ENCODE data around the gene GPR132. TPM values are rescaled to one million over a fixed set of nuclear protein-coding genes. Genes with fewer than 3 reads are reported as not detected.
A peak's percentile ranks its signal among the peaks of the same experiment; 100 is the strongest.

Gene GPR132
- total RNA-seq, 1 experiment from 2014 or later, result 0.10 TPM

GRCh38 chr14:105087963-105088811 lies 23.0 kb upstream of the GPR132 start:
- Histone ChIP-seq H3K36me3 (ENCODE audit: control insufficient read depth in 1 of 2, insufficient read depth in 2 of 2, low read length in 2 of 2) (no peaks in the 10 kb centered on the region), H3K79me2 (ENCODE audit: insufficient read depth, low read length) (peaks cover 9% of the 10 kb centered on the region; the same call in 1 of the 2 replicates), H3K4me1 (ENCODE audit: control insufficient read depth in 1 of 2, insufficient read depth in 2 of 2, low read length in 2 of 2) (peaks cover 51 to 73% of the 10 kb centered on the region in 2 experiments), H2AFZ (ENCODE audit: low read depth, low read length, poor library complexity, severe bottlenecking) (no peak overlapping the region), H3K4me2 (ENCODE audit: low read length) (peak overlapping the region; percentile 97), H3K4me3 (replicated peaks in 1 of 2; ENCODE audit: low read depth in 1 of 2, low read length in 2 of 2) (peak overlapping the region; percentile 32 to 66), H3K27ac (ENCODE audit: low read depth, low read length) (peak overlapping the region; percentile 73), H3K9me3 (ENCODE audit: control insufficient read depth in 1 of 2, insufficient read depth in 1 of 2, low read depth in 1 of 2, low read length in 2 of 2) (no peaks in the 10 kb centered on the region), H3K27me3 (ENCODE audit: insufficient read depth, low read length) (no peaks in the 10 kb centered on the region), H3K9me2 (ENCODE audit: insufficient read depth) (no peaks in the 10 kb centered on the region), H3K9ac (ENCODE audit: low read length) (peak overlapping the region; percentile 75), H4K20me1 (ENCODE audit: insufficient read depth) (no peaks in the 10 kb centered on the region)
- TF ChIP-seq ZBTB33 (IDR thresholded peaks at IDR 0.05; ENCODE audit: extremely low read depth, insufficient replicate concordance, low read length), result no peak
- TF ChIP-seq REST (IDR thresholded peaks at IDR 0.05; ENCODE audit: low read depth), result no peak
- TF ChIP-seq POLR2AphosphoS5 (IDR thresholded peaks at IDR 0.05; ENCODE audit: low read depth, low read length), result no peak
- TF ChIP-seq RAD21 (IDR thresholded peaks at IDR 0.05; ENCODE audit: low read depth), result no peak
- no peak for TF ChIP-seq SIN3A (IDR thresholded peaks at IDR 0.05; ENCODE audit: low read depth)
- TF ChIP-seq JUND (IDR thresholded peaks at IDR 0.05), result no peak
- TF ChIP-seq ELF1 (IDR thresholded peaks at IDR 0.05; ENCODE audit: borderline replicate concordance, low read depth), result no peak
- TF ChIP-seq CBX3 (IDR thresholded peaks at IDR 0.05; ENCODE audit: low read depth), result no peak
- TF ChIP-seq CEBPB (IDR thresholded peaks at IDR 0.05; ENCODE audit: low read depth), result no peak
- TF ChIP-seq POLR2A (IDR thresholded peaks at IDR 0.05; ENCODE audit: borderline replicate concordance, extremely low read depth, insufficient read depth, insufficient read length), result no peak
- TF ChIP-seq FOSL1 (IDR thresholded peaks at IDR 0.05; ENCODE audit: low read depth), result no peak
- TF ChIP-seq ATF3 (IDR thresholded peaks at IDR 0.05), result no peak
- TF ChIP-seq TCF7L2 (IDR thresholded peaks at IDR 0.05; ENCODE audit: borderline replicate concordance, extremely low read depth, insufficient read depth, insufficient read length), result no peak
- no peak for TF ChIP-seq CTCF (IDR thresholded peaks at IDR 0.05 in 2 of 3, conservative IDR thresholded peaks at IDR 0.05 in 1 of 3; ENCODE audit: borderline replicate concordance in 1 of 3, insufficient read depth in 1 of 3, low read depth in 2 of 3, low read length in 2 of 3)
- TF ChIP-seq EZH2 (IDR thresholded peaks at IDR 0.05), result no peak
- DNase-seq (ENCODE audit: low read depth, low spot score) (no peak), ATAC-seq (peak; percentile 15)
- intact Hi-C loops (cut with micrococcal nuclease), result loop anchor here (5.0 kb wide), 1 partner anchor 116 kb away; no protein-coding TSS in a partner anchor
- ChIA-PET CTCF (interaction anchor here (1.5 kb wide), 1 partner anchor 264 kb away, joined by 5 read pairs; no protein-coding TSS in a partner anchor), POLR2A (interaction anchor here (1.7 kb wide), 1 partner anchor 81 kb away, joined by 3 read pairs; no protein-coding TSS in a partner anchor), RAD21 (ENCODE audit: low non-redundant PET in 1 of 2, low total read pairs in 2 of 2, uncharacterized antibody in 2 of 2, unreplicated experiment in 2 of 2) (no interaction called here)
- BruUV-seq (replicated peaks), result no TSS peak
